ENCODE results near the gene CIB1. TPM values are rescaled to one million over a fixed set of nuclear protein-coding genes. Genes with fewer than 3 reads are reported as not detected.

CIB1 gene
- total and polyA plus RNA-seq, 10 of the 15 experiments (the other 5 are each of a cell fraction or from before 2014, with no cell fraction given) = 10.8 to 155 (median 81.9) TPM

GRCh38 chr15:90265271-90266060 lies 31.7 kb upstream of the CIB1 start, which contains the start of gene NGRN (continued):
- TF ChIP-seq CREB1 (IDR thresholded peaks at IDR 0.05; ENCODE audit: low read depth) = peak; percentile 73
- TF ChIP-seq EZH2 (IDR thresholded peaks at IDR 0.05; ENCODE audit: borderline replicate concordance, control insufficient read depth, low read depth, low read length) = no peak
- TF ChIP-seq ASH2L (IDR thresholded peaks at IDR 0.05; ENCODE audit: borderline replicate concordance, low read depth) = peak; percentile 83; the same call in 1 of the 2 replicates
- TF ChIP-seq, protein P1, sequence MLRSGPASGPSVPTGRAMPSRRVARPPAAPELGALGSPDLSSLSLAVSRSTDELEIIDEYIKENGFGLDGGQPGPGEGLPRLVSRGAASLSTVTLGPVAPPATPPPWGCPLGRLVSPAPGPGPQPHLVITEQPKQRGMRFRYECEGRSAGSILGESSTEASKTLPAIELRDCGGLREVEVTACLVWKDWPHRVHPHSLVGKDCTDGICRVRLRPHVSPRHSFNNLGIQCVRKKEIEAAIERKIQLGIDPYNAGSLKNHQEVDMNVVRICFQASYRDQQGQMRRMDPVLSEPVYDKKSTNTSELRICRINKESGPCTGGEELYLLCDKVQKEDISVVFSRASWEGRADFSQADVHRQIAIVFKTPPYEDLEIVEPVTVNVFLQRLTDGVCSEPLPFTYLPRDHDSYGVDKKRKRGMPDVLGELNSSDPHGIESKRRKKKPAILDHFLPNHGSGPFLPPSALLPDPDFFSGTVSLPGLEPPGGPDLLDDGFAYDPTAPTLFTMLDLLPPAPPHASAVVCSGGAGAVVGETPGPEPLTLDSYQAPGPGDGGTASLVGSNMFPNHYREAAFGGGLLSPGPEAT (IDR thresholded peaks at IDR 0.05; ENCODE audit: low read depth) = peak; percentile 66; the same call in 1 of the 2 replicates
- TF ChIP-seq RBBP5 (conservative IDR thresholded peaks at IDR 0.05) = no peak
- no peak for TF ChIP-seq PAX8 (IDR thresholded peaks at IDR 0.05)
- no peak for TF ChIP-seq JUND (IDR thresholded peaks at IDR 0.05; ENCODE audit: low read depth, low read length)
- TF ChIP-seq BMI1 (IDR thresholded peaks at IDR 0.05; ENCODE audit: borderline replicate concordance) = no peak
- TF ChIP-seq NFXL1 (IDR thresholded peaks at IDR 0.05; ENCODE audit: borderline replicate concordance) = no peak
- 0 out of 2 replicates have a peak, but pooled peaks have one; percentile 49 for TF ChIP-seq RB1 (IDR thresholded peaks at IDR 0.05; ENCODE audit: borderline replicate concordance)
- TF ChIP-seq MTA2 (IDR thresholded peaks at IDR 0.05; ENCODE audit: low read depth) = no peak
- TF ChIP-seq CREM (IDR thresholded peaks at IDR 0.05; ENCODE audit: low read depth) = peak; percentile 28
- no peak for TF ChIP-seq SIX5 (IDR thresholded peaks at IDR 0.05; ENCODE audit: low read depth, low read length, severe bottlenecking)
- TF ChIP-seq ELK1 (IDR thresholded peaks at IDR 0.05; ENCODE audit: low read depth, low read length) = peak; percentile 87; the same call in 1 of the 2 replicates
- TF ChIP-seq, protein P2, sequence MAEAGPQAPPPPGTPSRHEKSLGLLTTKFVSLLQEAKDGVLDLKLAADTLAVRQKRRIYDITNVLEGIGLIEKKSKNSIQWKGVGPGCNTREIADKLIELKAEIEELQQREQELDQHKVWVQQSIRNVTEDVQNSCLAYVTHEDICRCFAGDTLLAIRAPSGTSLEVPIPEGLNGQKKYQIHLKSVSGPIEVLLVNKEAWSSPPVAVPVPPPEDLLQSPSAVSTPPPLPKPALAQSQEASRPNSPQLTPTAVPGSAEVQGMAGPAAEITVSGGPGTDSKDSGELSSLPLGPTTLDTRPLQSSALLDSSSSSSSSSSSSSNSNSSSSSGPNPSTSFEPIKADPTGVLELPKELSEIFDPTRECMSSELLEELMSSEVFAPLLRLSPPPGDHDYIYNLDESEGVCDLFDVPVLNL (IDR thresholded peaks at IDR 0.05; ENCODE audit: low read depth, low read length) = no peak
- TF ChIP-seq GABPA (IDR thresholded peaks at IDR 0.05; ENCODE audit: low read depth) = peak; percentile 93
- TF ChIP-seq HDAC6 (IDR thresholded peaks at IDR 0.05; ENCODE audit: unreplicated experiment) = peak; percentile 60
- peak; percentile 46; the same call in 1 of the 2 replicates for TF ChIP-seq ATF7 (IDR thresholded peaks at IDR 0.05; ENCODE audit: low read depth)
- TF ChIP-seq E2F8 (IDR thresholded peaks at IDR 0.05; ENCODE audit: low read depth, partially characterized antibody) = peak; percentile 87
